ENCODE data around the gene HHAT. TPM values are rescaled to one million over a fixed set of nuclear protein-coding genes. Genes with fewer than 3 reads are reported as not detected.

HHAT gene
- total RNA-seq, 1 donor from 2014 or later, result 5.3 TPM

DNA sequence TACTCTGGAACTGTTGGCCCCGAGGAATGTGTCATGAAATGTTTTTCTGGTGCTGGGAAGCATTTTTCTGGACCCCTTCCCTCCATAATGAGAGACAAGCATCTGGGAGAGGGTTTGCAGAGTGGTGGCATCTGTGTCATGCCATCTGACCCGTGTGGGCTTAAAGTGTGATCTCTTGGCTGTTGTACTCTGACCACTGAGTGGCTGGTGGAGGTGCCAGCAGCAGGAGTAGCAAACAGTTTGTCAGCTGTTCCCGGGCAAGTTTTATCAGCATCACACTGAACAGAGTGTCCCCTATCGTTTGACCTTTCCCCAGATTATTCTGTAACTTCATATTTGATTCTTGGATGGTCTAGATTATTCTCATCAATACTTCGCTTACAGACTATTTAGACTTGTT is 150.1 kb downstream of the HHAT start:
- intact Hi-C loops (cut with DNase I), result no loop called here
- DNase-seq (no peak), ATAC-seq (no peak)
- no peak overlapping the region for H3K4me3 ChIP-seq
- TF ChIP-seq, protein P1, sequence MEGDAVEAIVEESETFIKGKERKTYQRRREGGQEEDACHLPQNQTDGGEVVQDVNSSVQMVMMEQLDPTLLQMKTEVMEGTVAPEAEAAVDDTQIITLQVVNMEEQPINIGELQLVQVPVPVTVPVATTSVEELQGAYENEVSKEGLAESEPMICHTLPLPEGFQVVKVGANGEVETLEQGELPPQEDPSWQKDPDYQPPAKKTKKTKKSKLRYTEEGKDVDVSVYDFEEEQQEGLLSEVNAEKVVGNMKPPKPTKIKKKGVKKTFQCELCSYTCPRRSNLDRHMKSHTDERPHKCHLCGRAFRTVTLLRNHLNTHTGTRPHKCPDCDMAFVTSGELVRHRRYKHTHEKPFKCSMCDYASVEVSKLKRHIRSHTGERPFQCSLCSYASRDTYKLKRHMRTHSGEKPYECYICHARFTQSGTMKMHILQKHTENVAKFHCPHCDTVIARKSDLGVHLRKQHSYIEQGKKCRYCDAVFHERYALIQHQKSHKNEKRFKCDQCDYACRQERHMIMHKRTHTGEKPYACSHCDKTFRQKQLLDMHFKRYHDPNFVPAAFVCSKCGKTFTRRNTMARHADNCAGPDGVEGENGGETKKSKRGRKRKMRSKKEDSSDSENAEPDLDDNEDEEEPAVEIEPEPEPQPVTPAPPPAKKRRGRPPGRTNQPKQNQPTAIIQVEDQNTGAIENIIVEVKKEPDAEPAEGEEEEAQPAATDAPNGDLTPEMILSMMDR (IDR thresholded peaks at IDR 0.05), result no peak
- no peaks in the 10 kb centered on the region for H3K36me3 ChIP-seq
- no peaks in the 10 kb centered on the region for H3K4me1 ChIP-seq
- no peaks in the 10 kb centered on the region for H3K27me3 ChIP-seq (ENCODE audit: low read depth)
- H3K27ac ChIP-seq, result no peak overlapping the region
- H3K9me3 ChIP-seq, result no peaks in the 10 kb centered on the region

DNA sequence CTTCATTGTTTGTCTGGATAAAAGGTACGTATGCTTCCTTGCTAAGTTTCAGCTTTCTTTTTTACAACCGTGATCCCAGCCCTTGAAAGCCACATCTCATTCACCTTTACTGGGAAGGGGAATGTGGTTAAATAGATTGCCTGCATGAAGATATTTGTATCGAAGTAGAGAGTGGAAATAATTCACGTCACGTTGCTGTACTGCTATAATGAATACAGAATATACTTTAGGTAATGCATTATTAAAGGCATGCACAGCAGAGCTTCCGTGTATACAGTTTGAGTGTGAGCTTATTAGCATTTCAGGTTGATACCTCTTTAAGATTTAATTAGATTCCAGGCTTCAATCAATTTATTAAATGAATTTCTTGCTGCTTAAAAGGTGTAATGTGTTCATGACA is 153.8 kb downstream of the HHAT start:
- no peaks in the 10 kb centered on the region for H3K9me3 ChIP-seq
- intact Hi-C loops (cut with DNase I), result no loop called here
- ATAC-seq (no peak), DNase-seq (no peak)
- TF ChIP-seq, protein P1 (IDR thresholded peaks at IDR 0.05), result no peak
- H3K27me3 ChIP-seq (ENCODE audit: low read depth), result no peaks in the 10 kb centered on the region
- H3K4me1 ChIP-seq, result no peaks in the 10 kb centered on the region
- no peak overlapping the region for H3K27ac ChIP-seq
- H3K36me3 ChIP-seq, result no peaks in the 10 kb centered on the region
- H3K4me3 ChIP-seq, result no peak overlapping the region

DNA sequence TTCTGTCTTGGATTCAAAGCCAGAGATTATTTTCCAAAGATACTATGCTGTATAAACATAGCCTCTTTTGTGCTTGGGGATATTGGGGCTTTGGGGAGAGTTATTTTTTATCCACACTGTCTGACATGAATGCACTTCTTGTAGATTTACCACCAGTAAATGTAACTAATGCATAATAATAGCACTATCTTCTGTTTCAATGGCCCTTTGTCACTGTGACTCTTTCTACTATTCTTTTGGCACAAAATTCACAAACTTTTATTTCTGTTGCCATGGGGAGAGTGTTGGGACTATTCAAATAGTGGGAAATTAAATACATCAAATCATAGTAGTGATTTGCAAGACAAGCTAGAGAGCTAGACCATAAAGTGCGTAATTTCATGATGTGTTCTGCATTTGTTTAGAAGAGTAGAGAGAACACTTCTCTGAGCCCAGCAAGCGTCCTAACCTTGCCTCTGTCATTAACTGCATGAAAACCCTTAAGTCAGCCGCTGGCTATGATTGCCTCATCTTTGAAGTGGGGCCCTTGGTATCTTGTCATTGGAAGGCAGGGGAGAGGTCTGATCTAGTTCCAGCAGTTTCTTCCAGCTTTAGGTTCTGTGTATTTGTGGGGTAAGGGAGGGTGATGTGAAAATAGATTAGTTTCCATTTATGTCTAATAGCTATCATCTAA is 154.4 kb downstream of the HHAT start:
- no peak overlapping the region for H3K27ac ChIP-seq
- DNase-seq (no peak), ATAC-seq (no peak)
- H3K4me1 ChIP-seq, result no peaks in the 10 kb centered on the region
- no peaks in the 10 kb centered on the region for H3K9me3 ChIP-seq
- no peaks in the 10 kb centered on the region for H3K27me3 ChIP-seq (ENCODE audit: low read depth)
- no peak overlapping the region for H3K4me3 ChIP-seq
- TF ChIP-seq, protein P1 (IDR thresholded peaks at IDR 0.05), result no peak
- intact Hi-C loops (cut with DNase I), result no loop called here
- no peaks in the 10 kb centered on the region for H3K36me3 ChIP-seq

DNA sequence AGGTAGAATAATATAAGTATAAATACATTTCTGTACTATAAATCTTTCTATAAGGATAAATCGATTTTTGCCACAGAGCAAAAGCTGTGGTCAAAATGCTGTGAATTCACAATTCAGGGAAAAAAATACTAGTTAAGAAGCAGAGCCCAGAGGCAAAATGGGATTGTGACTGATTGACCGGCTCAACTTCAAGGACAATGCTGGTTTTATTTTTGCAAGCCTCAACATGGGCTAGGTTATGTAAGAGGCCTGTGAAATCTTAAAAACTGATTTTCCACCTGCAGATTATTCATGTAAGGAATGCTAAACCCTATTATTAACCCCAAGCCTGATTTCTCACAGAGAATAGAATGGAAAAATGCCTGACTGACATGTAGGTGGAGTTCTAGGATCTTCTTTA is 155.1 kb downstream of the HHAT start:
- Histone ChIP-seq H3K9me3 (no peaks in the 10 kb centered on the region), H3K27ac (no peak overlapping the region), H3K4me1 (no peaks in the 10 kb centered on the region), H3K4me3 (no peak overlapping the region), H3K36me3 (no peaks in the 10 kb centered on the region), H3K27me3 (ENCODE audit: low read depth) (no peaks in the 10 kb centered on the region)
- intact Hi-C loops (cut with DNase I), result no loop called here
- TF ChIP-seq, protein P1 (IDR thresholded peaks at IDR 0.05), result no peak
- DNase-seq, result no peak
- ATAC-seq, result no peak

DNA sequence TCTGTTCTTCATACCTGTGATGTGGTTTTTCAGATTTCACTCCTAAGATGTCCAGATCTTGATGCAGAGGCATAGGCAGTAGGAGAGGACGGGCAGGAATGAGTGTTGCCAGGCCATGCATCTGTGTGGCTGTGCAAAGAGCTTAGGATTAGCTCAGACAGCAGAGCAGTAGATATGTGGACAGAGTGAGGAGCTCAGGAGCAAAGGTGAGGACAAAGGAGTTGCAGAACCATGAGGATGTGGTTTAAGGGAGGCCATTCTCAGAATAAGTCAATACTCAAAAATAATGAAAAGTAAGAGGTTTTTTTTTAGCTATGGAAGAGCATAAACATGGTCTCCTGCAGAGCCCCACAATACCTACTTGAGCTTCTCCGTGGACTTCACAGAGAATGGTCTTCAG is 158.3 kb downstream of the HHAT start:
- Histone ChIP-seq H3K36me3 (no peaks in the 10 kb centered on the region), H3K27me3 (ENCODE audit: low read depth) (no peaks in the 10 kb centered on the region), H3K4me1 (no peaks in the 10 kb centered on the region), H3K4me3 (no peak overlapping the region), H3K27ac (no peak overlapping the region), H3K9me3 (no peaks in the 10 kb centered on the region)
- intact Hi-C loops (cut with DNase I), result no loop called here
- no peak for DNase-seq
- ATAC-seq, result no peak
- TF ChIP-seq, protein P1 (IDR thresholded peaks at IDR 0.05), result no peak

Data from lower lobe of right lung (tissue), 2 donors.